ENCODE results near the gene IFI27. TPM values are rescaled to one million over a fixed set of nuclear protein-coding genes. Genes with fewer than 3 reads are reported as not detected.

IFI27 gene
- total and polyA plus RNA-seq, 2 of the 8 experiments (the other 6 are each of a cell fraction or from before 2014, with no cell fraction given): 0.76 to 2.2 TPM

DNA sequence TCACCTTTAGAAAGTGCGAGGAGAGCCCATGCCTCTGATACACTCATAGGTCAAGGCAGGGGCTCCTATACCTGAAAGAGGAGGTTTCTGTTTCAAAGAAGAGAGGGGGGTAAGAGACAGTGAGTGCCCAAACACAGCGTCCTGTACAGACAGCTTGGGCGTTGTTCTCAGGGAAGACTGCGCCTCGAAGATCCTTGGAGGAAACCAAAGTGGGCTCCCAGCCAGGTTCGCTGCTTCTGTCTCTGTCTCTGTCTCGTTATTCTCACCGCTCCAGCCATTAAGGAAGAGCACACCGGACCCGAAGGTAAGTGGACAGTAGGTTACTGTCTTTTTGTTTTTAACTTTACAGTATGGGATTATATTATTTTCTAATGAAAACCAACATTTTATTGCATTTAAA lies 5.8 kb upstream of the IFI27 start:
- POLR2A ChIA-PET (ENCODE audit: partially characterized antibody): interaction anchor here (1.3 kb wide), 1 partner anchor 32 kb away, joined by 3 read pairs; no protein-coding TSS in a partner anchor
- no peak overlapping the region for H2BK5ac ChIP-seq (ENCODE audit: low read depth, low read length)
- WGBS, 2 experiments (ENCODE audit: extremely low coverage in 1 of 2, insufficient coverage in 1 of 2, insufficient read length in 1 of 2, insufficient replicate concordance in 2 of 2, low coverage in 1 of 2, low lambda C conversion rate in 2 of 2, missing lambda C conversion rate in 1 of 2): 90% methylated on average over 10 of the region's 10 CpGs; no CpG with 5 or more reads in 1 of the 2 experiments
- TF ChIP-seq NANOG (IDR thresholded peaks at IDR 0.05; ENCODE audit: insufficient read depth, low read depth, low read length, poor library complexity, severe bottlenecking) (no peak), ATF2 (IDR thresholded peaks at IDR 0.05; ENCODE audit: low read length) (no peak), MAFK (IDR thresholded peaks at IDR 0.05; ENCODE audit: low read depth, low read length) (no peak), HDAC6 (IDR thresholded peaks at IDR 0.05; ENCODE audit: low read depth, low read length) (no peak), CHD1 (IDR thresholded peaks at IDR 0.05; ENCODE audit: low read depth, low read length) (no peak), EZH2 (IDR thresholded peaks at IDR 0.05; ENCODE audit: low read depth, low read length, severe bottlenecking) (no peak), SRF (IDR thresholded peaks at IDR 0.05; ENCODE audit: low read depth, low read length) (no peak)

More for the DNA sequence above, 5.8 kb upstream of the IFI27 start:
- CTCF ChIA-PET (ENCODE audit: partially characterized antibody): interaction anchor here (0.9 to 2.3 kb wide), 8 partner anchors 11 to 96 kb away, joined by 3 to 8 read pairs (median 4); no protein-coding TSS in a partner anchor
- H3K9ac ChIP-seq (replicated peaks in 1 of 4; ENCODE audit: extremely low read depth in 1 of 4, low read depth in 3 of 4, low read length in 3 of 4): no peak overlapping the region
- H4K8ac ChIP-seq (ENCODE audit: extremely low read depth, insufficient read depth, low read length): no peak overlapping the region
- H3K4me1 ChIP-seq (replicated peaks in 1 of 4; ENCODE audit: control insufficient read depth in 3 of 4, insufficient read depth in 4 of 4, low read length in 3 of 4): peaks cover 0 to 4% (median under 1%) of the 10 kb centered on the region in 4 experiments; a peak in 2 of 7 replicates
- no peaks in the 10 kb centered on the region for H3K23me2 ChIP-seq (ENCODE audit: low read depth, low read length)
- FAIRE-seq (no peak), DNase-seq (ENCODE audit: low read depth in 1 of 2, low spot score in 2 of 2) (no peak)
- H3K18ac ChIP-seq (ENCODE audit: extremely low read depth, low read length): no peak overlapping the region
- no peaks in the 10 kb centered on the region for H3K9me3 ChIP-seq (ENCODE audit: insufficient read depth in 2 of 2, low read depth in 1 of 2, low read length in 1 of 2)
- no peak overlapping the region for H2BK12ac ChIP-seq (ENCODE audit: low read depth, low read length)
- no peaks in the 10 kb centered on the region for H3K79me2 ChIP-seq (ENCODE audit: control insufficient read depth in 1 of 2, insufficient read depth in 2 of 2, low read length in 2 of 2)
- H3K36me3 ChIP-seq (ENCODE audit: control insufficient read depth in 2 of 4, insufficient read depth in 4 of 4, low read length in 3 of 4): no peaks in the 10 kb centered on the region
- no peak overlapping the region for H2BK120ac ChIP-seq (replicated peaks; ENCODE audit: low read depth, low read length)
- H3K23ac ChIP-seq (ENCODE audit: insufficient read length): no peak overlapping the region
- H2AK5ac ChIP-seq (ENCODE audit: low read depth, low read length): no peak overlapping the region
- no peak overlapping the region for H4K5ac ChIP-seq (ENCODE audit: insufficient read length, low read depth, low read length)
- H2AFZ ChIP-seq (ENCODE audit: low read length): no peak overlapping the region
- H3K4me2 ChIP-seq (ENCODE audit: insufficient read depth in 1 of 2, low read depth in 2 of 2, low read length in 2 of 2): no peak overlapping the region
- no peak overlapping the region for H3K4me3 ChIP-seq (ENCODE audit: extremely low read depth in 1 of 4, insufficient read depth in 2 of 4, low read depth in 3 of 4, low read length in 4 of 4)
- no peak overlapping the region for H3K4ac ChIP-seq (replicated peaks; ENCODE audit: insufficient read length, low read depth, low read length)
- H2BK15ac ChIP-seq (ENCODE audit: low read length): no peak overlapping the region
- H3K14ac ChIP-seq (ENCODE audit: insufficient read length): no peak overlapping the region
- no peaks in the 10 kb centered on the region for H3K79me1 ChIP-seq (ENCODE audit: low read depth, low read length)
- H4K20me1 ChIP-seq (replicated peaks in 1 of 2; ENCODE audit: control insufficient read depth in 1 of 2, insufficient read depth in 2 of 2, low read length in 2 of 2): no peaks in the 10 kb centered on the region
- H4K91ac ChIP-seq (replicated peaks; ENCODE audit: insufficient read length, low read length): no peak overlapping the region
- H3K56ac ChIP-seq (replicated peaks; ENCODE audit: insufficient read length, low read depth, low read length): no peak overlapping the region
- H2BK20ac ChIP-seq (ENCODE audit: low read length): no peak overlapping the region
- H3K27ac ChIP-seq (ENCODE audit: low read depth, low read length): no peak overlapping the region
- no peaks in the 10 kb centered on the region for H3K27me3 ChIP-seq (replicated peaks in 1 of 4; ENCODE audit: control insufficient read depth in 3 of 4, extremely low read depth in 1 of 4, insufficient read depth in 3 of 4, low read length in 3 of 4)
